ENCODE measurements around the gene C4B.

GRCh38 chr6:32082935-32083334, 68.3 kb downstream of the C4B start:
- TF ChIP-seq EZH2phosphoT487 (IDR thresholded peaks at IDR 0.05; ENCODE audit: unreplicated experiment) (no peak), CTCF (conservative IDR thresholded peaks at IDR 0.05; ENCODE audit: low read depth in 2 of 2) (no peak), ZNF114 (CRISPR knock-in tag; IDR thresholded peaks at IDR 0.05) (no peak), REST (IDR thresholded peaks at IDR 0.05; ENCODE audit: unreplicated experiment) (no peak), EZH2 (IDR thresholded peaks at IDR 0.05; ENCODE audit: low read depth, unreplicated experiment) (no peak), CREB1 (CRISPR knock-in tag; IDR thresholded peaks at IDR 0.05; ENCODE audit: low read depth) (no peak), POLR2AphosphoS5 (IDR thresholded peaks at IDR 0.05; ENCODE audit: low read depth) (no peak), JUNB (IDR thresholded peaks at IDR 0.05; ENCODE audit: unreplicated experiment) (no peak), NANOG (IDR thresholded peaks at IDR 0.05; ENCODE audit: borderline replicate concordance) (no peak), STAT1 (IDR thresholded peaks at IDR 0.05; ENCODE audit: unreplicated experiment) (no peak), ETS1 (IDR thresholded peaks at IDR 0.05) (no peak)

Data from GM23338 (cell line).